ENCODE data around the gene CYB5R2.

DNA sequence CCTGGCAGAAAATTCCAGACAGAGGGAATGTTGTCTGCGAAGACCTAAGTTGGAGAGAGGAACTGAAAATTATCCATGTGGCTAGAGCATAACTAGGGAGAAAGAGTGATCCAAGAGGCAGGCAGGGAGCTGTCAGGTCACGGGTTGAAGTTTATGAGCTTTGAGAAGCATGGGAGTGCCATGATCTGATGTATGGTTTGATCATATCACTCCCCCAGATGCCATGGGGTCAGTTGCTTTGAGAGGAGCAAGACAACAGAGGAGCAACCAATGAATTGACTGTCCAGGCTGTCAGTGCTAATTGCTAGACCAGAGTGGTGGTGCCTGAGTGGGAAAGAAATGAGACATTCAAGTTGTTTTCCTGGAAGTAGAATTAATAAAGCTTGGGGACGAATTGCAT, 54.0 kb downstream of the CYB5R2 start:
- TF ChIP-seq, protein P1, sequence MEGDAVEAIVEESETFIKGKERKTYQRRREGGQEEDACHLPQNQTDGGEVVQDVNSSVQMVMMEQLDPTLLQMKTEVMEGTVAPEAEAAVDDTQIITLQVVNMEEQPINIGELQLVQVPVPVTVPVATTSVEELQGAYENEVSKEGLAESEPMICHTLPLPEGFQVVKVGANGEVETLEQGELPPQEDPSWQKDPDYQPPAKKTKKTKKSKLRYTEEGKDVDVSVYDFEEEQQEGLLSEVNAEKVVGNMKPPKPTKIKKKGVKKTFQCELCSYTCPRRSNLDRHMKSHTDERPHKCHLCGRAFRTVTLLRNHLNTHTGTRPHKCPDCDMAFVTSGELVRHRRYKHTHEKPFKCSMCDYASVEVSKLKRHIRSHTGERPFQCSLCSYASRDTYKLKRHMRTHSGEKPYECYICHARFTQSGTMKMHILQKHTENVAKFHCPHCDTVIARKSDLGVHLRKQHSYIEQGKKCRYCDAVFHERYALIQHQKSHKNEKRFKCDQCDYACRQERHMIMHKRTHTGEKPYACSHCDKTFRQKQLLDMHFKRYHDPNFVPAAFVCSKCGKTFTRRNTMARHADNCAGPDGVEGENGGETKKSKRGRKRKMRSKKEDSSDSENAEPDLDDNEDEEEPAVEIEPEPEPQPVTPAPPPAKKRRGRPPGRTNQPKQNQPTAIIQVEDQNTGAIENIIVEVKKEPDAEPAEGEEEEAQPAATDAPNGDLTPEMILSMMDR (IDR thresholded peaks at IDR 0.05) = no peak
- TF ChIP-seq POLR2A (IDR thresholded peaks at IDR 0.05) = no peak
